ENCODE measurements around the gene RARRES2. TPM values are rescaled to one million over a fixed set of nuclear protein-coding genes. Genes with fewer than 3 reads are reported as not detected.

Gene RARRES2
- total and polyA plus RNA-seq, 2 of the 13 experiments (the other 11 are each of a cell fraction or from before 2014, with no cell fraction given) = 134 to 172 TPM

DNA sequence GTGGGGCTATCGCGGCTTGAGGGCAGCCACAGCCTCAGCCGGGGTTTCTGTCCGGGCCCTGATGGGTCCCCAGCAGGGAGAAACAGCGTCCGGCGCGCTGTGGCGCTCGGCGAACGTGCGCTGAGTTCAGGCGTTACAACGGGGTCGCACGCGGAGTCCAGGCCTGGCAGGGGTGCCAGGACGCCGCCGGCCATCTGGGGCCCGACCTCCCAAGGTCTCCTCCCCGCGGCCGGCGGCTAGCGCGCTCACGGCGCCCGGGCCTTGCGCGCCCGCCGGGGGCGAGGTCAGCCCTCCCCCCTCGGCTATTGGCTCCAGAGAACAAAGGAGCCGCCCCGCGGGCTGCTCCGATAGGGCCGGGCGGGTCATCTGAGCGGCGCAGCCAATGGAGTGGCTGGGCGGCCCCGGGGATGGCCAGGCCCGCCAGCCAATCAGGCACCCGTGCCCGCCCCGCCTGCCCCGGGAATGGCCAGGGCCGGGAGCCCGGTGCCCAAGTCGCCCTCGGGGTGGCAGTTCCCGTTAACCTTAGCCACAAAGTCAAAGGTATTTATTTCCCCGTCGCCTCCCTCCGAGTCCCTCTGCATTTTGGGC is 37.5 kb upstream of the RARRES2 start, which contains the start of gene ZNF775 (continued):
- TF ChIP-seq TBP (CRISPR knock-in tag; IDR thresholded peaks at IDR 0.05) (no peak), ZNF160 (CRISPR knock-in tag; IDR thresholded peaks at IDR 0.05) (no peak), HOXA5 (CRISPR knock-in tag; IDR thresholded peaks at IDR 0.05) (peak; percentile 20; the same call in 1 of the 2 replicates), ZNF552 (CRISPR knock-in tag; IDR thresholded peaks at IDR 0.05; ENCODE audit: borderline replicate concordance) (no peak), POLR2G (IDR thresholded peaks at IDR 0.05; ENCODE audit: low read depth, low read length) (peak; percentile 90), ZNF446 (CRISPR knock-in tag; IDR thresholded peaks at IDR 0.05) (no peak), NR2F6 (IDR thresholded peaks at IDR 0.05) (peak; percentile 11; the same call in 1 of the 2 replicates), NR2F6 (CRISPR knock-in tag; IDR thresholded peaks at IDR 0.05) (no peak; the same call in 1 of the 2 replicates), ZMYM3 (CRISPR knock-in tag; IDR thresholded peaks at IDR 0.05) (no peak; the same call in 1 of the 2 replicates), JUNB (CRISPR knock-in tag; IDR thresholded peaks at IDR 0.05; ENCODE audit: borderline replicate concordance) (no peak), JUN (CRISPR knock-in tag; IDR thresholded peaks at IDR 0.05) (no peak), GATAD1 (CRISPR knock-in tag; IDR thresholded peaks at IDR 0.05) (peak; percentile 8; the same call in 1 of the 2 replicates), ZNF30 (CRISPR knock-in tag; IDR thresholded peaks at IDR 0.05) (no peak), ZC3H13 (CRISPR knock-in tag; IDR thresholded peaks at IDR 0.05) (peak; percentile 8; the same call in 1 of the 2 replicates), SYNCRIP (IDR thresholded peaks at IDR 0.05; ENCODE audit: insufficient read depth, low read depth, low read length) (no peak), ARNTL (CRISPR knock-in tag; IDR thresholded peaks at IDR 0.05) (peak; percentile 17; the same call in 1 of the 2 replicates)
- TF ChIP-seq, protein P1, sequence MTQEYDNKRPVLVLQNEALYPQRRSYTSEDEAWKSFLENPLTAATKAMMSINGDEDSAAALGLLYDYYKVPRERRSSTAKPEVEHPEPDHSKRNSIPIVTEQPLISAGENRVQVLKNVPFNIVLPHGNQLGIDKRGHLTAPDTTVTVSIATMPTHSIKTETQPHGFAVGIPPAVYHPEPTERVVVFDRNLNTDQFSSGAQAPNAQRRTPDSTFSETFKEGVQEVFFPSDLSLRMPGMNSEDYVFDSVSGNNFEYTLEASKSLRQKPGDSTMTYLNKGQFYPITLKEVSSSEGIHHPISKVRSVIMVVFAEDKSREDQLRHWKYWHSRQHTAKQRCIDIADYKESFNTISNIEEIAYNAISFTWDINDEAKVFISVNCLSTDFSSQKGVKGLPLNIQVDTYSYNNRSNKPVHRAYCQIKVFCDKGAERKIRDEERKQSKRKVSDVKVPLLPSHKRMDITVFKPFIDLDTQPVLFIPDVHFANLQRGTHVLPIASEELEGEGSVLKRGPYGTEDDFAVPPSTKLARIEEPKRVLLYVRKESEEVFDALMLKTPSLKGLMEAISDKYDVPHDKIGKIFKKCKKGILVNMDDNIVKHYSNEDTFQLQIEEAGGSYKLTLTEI (CRISPR knock-in tag; conservative IDR thresholded peaks at IDR 0.05) = no peak
- TF ChIP-seq, protein P2, sequence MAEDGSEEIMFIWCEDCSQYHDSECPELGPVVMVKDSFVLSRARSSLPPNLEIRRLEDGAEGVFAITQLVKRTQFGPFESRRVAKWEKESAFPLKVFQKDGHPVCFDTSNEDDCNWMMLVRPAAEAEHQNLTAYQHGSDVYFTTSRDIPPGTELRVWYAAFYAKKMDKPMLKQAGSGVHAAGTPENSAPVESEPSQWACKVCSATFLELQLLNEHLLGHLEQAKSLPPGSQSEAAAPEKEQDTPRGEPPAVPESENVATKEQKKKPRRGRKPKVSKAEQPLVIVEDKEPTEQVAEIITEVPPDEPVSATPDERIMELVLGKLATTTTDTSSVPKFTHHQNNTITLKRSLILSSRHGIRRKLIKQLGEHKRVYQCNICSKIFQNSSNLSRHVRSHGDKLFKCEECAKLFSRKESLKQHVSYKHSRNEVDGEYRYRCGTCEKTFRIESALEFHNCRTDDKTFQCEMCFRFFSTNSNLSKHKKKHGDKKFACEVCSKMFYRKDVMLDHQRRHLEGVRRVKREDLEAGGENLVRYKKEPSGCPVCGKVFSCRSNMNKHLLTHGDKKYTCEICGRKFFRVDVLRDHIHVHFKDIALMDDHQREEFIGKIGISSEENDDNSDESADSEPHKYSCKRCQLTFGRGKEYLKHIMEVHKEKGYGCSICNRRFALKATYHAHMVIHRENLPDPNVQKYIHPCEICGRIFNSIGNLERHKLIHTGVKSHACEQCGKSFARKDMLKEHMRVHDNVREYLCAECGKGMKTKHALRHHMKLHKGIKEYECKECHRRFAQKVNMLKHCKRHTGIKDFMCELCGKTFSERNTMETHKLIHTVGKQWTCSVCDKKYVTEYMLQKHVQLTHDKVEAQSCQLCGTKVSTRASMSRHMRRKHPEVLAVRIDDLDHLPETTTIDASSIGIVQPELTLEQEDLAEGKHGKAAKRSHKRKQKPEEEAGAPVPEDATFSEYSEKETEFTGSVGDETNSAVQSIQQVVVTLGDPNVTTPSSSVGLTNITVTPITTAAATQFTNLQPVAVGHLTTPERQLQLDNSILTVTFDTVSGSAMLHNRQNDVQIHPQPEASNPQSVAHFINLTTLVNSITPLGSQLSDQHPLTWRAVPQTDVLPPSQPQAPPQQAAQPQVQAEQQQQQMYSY (CRISPR knock-in tag; IDR thresholded peaks at IDR 0.05) = 0 out of 2 replicates have a peak, but pooled peaks have one; percentile 44
- TF ChIP-seq, protein P3, sequence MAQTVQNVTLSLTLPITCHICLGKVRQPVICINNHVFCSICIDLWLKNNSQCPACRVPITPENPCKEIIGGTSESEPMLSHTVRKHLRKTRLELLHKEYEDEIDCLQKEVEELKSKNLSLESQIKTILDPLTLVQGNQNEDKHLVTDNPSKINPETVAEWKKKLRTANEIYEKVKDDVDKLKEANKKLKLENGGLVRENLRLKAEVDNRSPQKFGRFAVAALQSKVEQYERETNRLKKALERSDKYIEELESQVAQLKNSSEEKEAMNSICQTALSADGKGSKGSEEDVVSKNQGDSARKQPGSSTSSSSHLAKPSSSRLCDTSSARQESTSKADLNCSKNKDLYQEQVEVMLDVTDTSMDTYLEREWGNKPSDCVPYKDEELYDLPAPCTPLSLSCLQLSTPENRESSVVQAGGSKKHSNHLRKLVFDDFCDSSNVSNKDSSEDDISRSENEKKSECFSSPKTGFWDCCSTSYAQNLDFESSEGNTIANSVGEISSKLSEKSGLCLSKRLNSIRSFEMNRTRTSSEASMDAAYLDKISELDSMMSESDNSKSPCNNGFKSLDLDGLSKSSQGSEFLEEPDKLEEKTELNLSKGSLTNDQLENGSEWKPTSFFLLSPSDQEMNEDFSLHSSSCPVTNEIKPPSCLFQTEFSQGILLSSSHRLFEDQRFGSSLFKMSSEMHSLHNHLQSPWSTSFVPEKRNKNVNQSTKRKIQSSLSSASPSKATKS (CRISPR knock-in tag; IDR thresholded peaks at IDR 0.05) = no peak
- TF ChIP-seq, protein P4, sequence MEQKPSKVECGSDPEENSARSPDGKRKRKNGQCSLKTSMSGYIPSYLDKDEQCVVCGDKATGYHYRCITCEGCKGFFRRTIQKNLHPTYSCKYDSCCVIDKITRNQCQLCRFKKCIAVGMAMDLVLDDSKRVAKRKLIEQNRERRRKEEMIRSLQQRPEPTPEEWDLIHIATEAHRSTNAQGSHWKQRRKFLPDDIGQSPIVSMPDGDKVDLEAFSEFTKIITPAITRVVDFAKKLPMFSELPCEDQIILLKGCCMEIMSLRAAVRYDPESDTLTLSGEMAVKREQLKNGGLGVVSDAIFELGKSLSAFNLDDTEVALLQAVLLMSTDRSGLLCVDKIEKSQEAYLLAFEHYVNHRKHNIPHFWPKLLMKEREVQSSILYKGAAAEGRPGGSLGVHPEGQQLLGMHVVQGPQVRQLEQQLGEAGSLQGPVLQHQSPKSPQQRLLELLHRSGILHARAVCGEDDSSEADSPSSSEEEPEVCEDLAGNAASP (CRISPR knock-in tag; IDR thresholded peaks at IDR 0.05; ENCODE audit: borderline replicate concordance) = peak; percentile 25; the same call in 1 of the 2 replicates
- TF ChIP-seq, protein P5, sequence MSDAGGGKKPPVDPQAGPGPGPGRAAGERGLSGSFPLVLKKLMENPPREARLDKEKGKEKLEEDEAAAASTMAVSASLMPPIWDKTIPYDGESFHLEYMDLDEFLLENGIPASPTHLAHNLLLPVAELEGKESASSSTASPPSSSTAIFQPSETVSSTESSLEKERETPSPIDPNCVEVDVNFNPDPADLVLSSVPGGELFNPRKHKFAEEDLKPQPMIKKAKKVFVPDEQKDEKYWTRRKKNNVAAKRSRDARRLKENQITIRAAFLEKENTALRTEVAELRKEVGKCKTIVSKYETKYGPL (CRISPR knock-in tag; IDR thresholded peaks at IDR 0.05) = no peak

All from HepG2 (cell line).